GM21576 (cell line): Measurements from ENCODE around the gene RASAL2.

Source experiments
- ATAC-seq: cut with Tn5 transposase; IDR thresholded peaks from one replicate; pipeline ENCODE4 v1.9.1; 2021; ENCODE audit warnings: mild to moderate bottlenecking, moderate library complexity; ENCODE audit not compliant: unreplicated experiment

The RASAL2 gene

GRCh38 chr1:178093951-178094738 lies at the start of gene RASAL2:
Gene RASAL2 (plus strand): TSS chr1:178094104. CDS start chr1:178094493, 389 bp downstream.
- peak; percentile 45 for ATAC-seq

GRCh38 chr1:178046591-178047270 lies 47.2 kb upstream of the RASAL2 start:
- ATAC-seq = no peak

DNA sequence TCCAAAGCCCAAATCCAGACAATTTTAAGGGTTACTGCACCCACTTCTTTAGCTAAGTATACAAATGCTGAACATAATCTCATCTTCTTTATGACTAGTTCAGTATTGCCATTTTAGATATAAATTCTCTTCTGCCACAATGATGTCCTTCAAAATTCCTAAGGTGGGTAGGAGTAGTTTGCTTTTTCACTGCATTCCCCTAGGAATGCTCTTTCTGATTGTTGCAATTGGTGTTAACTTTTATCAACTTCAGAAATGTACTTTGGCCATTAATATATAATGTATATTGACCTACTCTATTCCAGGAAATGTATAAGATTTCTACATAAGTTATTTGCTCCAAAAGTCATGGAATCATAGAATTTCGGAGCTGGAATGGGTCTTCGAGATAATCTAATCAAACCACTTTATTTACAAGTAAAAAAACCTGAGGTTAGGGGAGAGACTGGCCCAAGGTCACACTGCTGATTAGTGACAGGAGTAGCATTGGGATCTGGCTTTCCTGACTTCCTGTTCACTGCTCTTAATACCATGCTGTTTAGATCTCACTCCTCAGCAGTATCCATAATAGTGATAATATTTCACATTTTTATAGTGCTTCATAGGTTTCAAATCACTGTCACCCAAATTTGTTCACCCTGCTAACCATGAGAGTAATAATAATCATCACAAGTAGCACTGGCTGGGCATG lies 46.4 kb upstream of the RASAL2 start:
- ATAC-seq = no peak

DNA sequence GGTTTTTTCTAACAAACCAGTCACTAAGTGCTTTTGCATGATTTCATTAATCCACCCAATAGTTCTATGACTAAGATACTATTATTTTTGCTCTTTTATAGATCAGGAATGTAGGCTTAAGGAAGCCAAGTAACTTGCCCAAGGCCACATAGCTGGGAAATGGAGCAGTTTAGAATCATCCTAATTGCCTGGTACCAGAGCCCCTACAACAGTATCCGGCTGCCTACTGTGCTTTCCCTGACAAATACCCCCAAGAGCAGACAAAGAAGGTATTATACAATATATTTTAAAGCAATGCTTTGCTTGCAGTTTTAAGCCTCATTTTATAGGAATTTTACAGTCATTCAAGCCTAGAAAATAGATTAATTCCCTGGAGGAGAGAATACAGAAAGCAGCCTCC lies 45.5 kb upstream of the RASAL2 start:
- no peak for ATAC-seq

GRCh38 chr1:178048883-178049282 lies 45.0 kb upstream of the RASAL2 start:
- ATAC-seq = no peak

DNA sequence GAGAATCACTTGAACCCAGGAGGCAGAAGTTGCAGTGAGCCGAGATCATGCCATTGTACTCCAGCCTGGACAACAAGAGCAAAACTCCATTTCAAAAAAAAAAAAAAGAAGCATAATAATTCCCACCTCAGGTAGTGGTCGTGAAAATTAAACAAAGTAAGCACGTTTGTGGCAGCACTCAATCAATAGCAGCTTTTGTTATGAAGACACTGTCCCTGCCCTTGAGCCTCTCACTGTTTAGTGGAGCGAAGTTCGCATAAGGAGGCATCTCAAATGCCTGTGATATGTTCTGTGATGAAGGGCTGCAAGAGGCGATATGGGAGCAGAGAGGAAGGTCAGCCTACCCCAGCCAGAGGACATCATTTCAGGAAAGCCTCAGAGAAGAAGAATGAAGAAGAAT lies 43.8 kb upstream of the RASAL2 start:
- no peak for ATAC-seq

- no peak for ATAC-seq
Measured at GRCh38 chr1:178051071-178051470, 42.8 kb upstream of the RASAL2 start.

DNA sequence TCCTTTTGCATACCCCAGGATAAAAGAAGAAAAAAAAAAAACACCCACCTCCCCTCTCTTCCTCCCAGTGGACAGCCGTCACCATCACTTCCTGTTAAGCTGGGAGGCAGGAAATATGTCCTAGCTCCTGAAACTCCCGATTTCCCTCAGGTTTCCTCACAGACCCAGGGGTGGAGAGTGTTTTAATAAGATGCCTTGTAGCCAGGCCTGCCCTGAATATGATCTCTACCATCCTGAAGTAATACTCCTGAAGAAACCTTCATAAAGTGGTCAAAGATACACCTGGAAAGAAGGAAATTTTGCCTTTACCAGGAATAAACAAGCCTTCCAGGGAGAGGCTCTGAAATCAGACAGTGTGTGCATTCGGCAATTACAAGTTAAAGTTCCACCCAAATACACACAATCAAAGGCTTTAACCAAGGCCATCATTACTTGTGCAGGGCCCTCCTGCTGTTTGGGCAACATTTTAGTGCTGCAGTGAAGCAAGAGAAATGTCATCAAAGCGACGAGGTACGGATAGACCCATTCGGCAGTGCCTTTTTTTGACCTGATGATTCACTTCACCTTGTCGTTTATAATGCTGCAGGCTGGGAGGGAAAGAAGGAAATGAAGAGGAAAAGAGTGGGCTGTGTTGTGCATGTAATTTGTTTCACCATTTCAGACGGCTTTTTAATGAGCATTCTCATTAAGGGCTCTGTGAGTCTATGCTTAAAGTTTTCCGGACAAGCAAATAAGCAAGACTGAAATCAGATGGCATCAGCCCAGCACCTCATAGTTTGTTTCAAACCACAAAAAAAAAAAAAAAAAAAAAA lies 41.0 kb upstream of the RASAL2 start:
- ATAC-seq = no peak

DNA sequence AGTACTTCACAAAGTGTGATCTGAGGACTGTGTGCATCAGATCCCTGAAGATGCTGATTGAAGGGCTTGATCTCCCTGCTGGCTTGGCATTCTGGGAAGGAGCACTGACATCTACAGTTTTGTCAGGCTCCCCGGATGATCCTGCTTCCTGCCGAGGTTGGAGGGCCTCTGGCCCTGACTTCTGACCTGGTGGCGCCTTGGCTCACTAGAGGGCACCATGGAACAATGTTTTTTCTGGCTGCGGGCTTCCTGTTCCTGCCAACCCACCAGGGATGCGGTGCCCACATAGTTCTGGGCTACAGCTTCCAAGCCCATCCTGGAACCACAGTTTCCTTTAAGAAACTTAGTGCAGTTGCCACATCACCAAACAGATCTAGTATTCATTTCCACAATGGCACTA lies 38.8 kb upstream of the RASAL2 start:
- no peak for ATAC-seq

DNA sequence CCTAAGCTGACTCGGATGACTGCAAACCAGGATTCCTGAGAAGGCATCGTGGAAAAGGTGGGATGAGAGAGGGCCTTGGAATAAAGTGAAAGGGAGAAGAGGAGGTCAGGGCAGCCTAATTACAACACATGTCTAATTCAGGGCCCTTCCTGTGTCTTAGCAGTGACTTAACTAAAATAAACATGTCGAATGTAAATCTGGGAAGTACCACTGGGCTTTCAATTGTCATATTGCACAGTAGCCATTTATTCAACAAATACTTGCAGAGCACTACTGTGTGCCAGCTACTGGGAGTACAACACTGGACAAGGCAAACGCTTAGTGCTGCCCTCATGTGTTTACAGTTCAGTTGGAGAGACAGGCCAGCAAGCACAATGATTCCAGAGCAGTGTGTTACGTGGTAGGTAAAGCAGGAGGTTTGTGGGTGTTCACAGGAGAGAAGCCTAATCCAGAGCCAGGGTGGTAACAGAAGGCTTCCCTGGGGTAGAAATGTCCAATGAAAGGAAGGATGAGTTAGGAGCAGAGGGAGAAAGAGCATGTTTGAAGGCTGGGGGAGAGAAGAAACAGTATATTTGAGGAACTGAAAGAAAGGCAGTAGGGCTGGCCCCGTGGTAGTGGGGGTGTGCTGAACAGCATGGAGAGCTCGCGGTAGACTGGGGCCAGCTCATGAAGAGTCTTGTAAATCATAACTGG lies 38.0 kb upstream of the RASAL2 start:
- peak; percentile 98 for ATAC-seq

- no peak for ATAC-seq
Measured at GRCh38 chr1:178057141-178057765, 36.7 kb upstream of the RASAL2 start.

- ATAC-seq = no peak
Measured at GRCh38 chr1:178057912-178058534, 35.9 kb upstream of the RASAL2 start.

DNA sequence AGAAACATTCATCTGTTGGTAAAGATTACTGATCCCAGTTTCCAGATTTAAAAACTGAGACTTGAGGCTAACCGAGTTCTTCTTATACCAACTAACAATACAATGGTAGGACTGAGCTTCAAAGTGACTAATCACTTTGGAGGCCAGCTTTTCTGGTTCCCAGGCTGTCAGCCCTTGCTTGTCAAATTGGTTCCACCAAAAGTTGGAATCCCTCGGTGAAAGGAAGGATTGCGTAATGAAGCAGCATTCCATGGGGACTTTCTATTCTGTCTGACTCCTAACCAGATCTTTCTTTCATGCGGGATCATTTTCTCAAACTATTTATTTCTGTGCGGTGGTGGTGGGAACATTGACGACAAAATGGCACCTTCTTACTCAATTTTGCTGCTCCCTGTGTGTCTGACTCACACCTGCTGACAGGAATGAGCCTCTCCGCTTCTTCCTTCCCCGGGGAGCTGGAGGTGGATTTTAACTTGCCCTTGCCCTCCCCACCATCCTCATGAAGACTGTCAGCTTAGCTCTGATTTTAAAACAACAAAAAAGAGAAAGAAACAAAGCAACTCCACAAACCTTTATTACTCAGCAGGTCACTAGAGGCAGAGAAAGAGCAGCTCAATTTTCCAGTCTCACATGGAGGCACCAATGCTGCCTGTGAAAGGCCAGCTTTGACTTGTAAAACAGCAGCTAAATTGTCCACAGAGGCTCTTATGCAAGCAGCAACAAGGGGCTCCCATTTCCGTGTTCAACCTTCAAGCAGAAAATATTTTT lies 32.9 kb upstream of the RASAL2 start:
- ATAC-seq = no peak

GRCh38 chr1:178061620-178062019 lies 32.3 kb upstream of the RASAL2 start:
- no peak for ATAC-seq

GRCh38 chr1:178064191-178064821 lies 29.6 kb upstream of the RASAL2 start:
- ATAC-seq = no peak

DNA sequence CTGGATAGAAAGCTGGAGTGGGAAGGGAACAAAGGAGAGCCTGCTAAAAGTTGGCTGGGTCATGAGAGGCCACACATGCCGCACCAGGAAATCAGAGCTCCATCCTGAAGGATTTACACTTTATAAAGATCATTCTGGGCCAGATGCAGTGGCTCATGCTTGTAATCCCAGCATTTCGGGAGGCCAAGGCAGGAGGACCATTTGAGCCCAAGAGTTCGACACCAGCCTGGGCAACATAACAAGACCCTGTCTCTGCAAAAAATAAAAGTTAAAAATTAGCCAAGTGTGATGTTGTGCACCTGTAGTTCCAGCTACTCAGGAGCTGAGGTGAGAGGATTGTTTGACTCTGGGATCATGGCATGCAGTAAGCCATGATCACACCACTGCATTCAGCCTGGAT lies 28.7 kb upstream of the RASAL2 start:
- no peak for ATAC-seq

DNA sequence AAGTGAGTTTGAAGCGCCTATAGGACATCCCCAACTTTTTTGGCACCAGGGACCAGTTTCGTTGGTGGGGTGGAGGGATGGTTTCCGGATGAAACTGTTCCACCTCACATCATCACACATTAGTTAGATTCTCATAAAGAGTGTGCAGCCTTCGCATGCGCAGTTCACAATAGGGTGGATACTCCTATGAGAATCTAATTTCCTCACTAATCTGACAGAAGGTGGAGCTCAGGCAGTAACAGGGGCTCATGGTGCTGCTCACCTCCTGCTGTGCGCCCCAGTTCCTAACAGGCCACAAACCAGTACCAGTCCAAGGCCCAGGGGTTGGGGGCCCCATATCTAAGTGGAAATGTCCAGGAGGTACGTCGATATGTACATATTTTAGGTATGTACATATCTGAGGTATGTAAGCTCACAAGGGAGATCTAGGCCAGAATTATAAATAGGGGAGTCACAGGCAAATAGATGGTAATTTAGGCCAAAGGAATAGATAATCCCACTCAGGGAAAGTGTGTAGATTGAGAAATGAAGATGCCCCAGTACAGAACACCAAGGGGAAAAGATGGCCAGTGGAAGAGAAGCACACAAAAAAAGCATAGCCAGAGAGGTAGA lies 27.5 kb upstream of the RASAL2 start:
- no peak for ATAC-seq
